Left ventricle myocardium superior (tissue), 1 donor: ENCODE data around the gene TTLL6. TPM values are rescaled to one million over a fixed set of nuclear protein-coding genes. Genes with fewer than 3 reads are reported as not detected.

Experiments used
- ATAC-seq: fragments of 200-7000 bp; cut with Tn5 transposase; one replicate; pipeline ENCODE4 v1.9.1; 2020; ENCODE audit warnings: mild to moderate bottlenecking, moderate library complexity
- DNase-seq: peaks from one replicate; pipeline ENCODE4 v3.0.0-alpha.2; 2020
- intact Hi-C: fragments of 100-400 bp; cut with micrococcal nuclease; formaldehyde crosslinking; loops from one replicate; pipeline ENCODE4 v1.11.0; 2022
- total RNA-seq: library from RNA; stranded (reverse); fragmentation: NEBNext Ultra II Directional; extraction: Animal tissue kit (Norgen Biotek cat#: 25700); gene quantifications from one replicate; pipeline ENCODE4 v1.2.1, GENCODE V29; 2021
- donor health status: DM: no; HTN: yes; CAD: no; lungs with severe emphysema.

The TTLL6 gene
- total RNA-seq, 1 donor from 2014 or later = not detected

- intact Hi-C loops = loop anchor here (10.0 kb wide), 1 partner anchor 66 kb away; no protein-coding TSS in a partner anchor
- DNase-seq = peak; percentile 55
- peak; percentile 22 for ATAC-seq
These were observed 88.5 kb downstream of the TTLL6 start, which contains the start of gene HOXB13 for GRCh38 chr17:48728232-48729231. HOXB13 (minus strand) TSS chr17:48728750; CDS start chr17:48728593, 157 bp downstream.

GRCh38 chr17:48727415-48728175 lies 89.4 kb downstream of the TTLL6 start:
- intact Hi-C loops = loop anchor here (10.0 kb wide), 1 partner anchor 67 kb away; no protein-coding TSS in a partner anchor
- ATAC-seq (no peak), DNase-seq (no peak)

- DNase-seq = no peak
- no peak for ATAC-seq
- intact Hi-C loops = loop anchor here (10.0 kb wide), 1 partner anchor 68 kb away; no protein-coding TSS in a partner anchor
These were observed 90.1 kb downstream of the TTLL6 start for GRCh38 chr17:48726916-48727286.

- no peak for DNase-seq
- intact Hi-C loops = loop anchor here (10.0 kb wide), 1 partner anchor 68 kb away; no protein-coding TSS in a partner anchor
- ATAC-seq = no peak
These were observed 90.7 kb downstream of the TTLL6 start for GRCh38 chr17:48726114-48726915.

GRCh38 chr17:48725288-48726064 lies 91.6 kb downstream of the TTLL6 start:
- DNase-seq (no peak), ATAC-seq (no peak)
- intact Hi-C loops = loop anchor here (10.0 kb wide), 1 partner anchor 69 kb away; no protein-coding TSS in a partner anchor

- no peak for ATAC-seq
- no peak for DNase-seq
- intact Hi-C loops = loop anchor here (10.0 kb wide), 1 partner anchor 70 kb away; no protein-coding TSS in a partner anchor
These were observed 92.1 kb downstream of the TTLL6 start for GRCh38 chr17:48725004-48725287.

- ATAC-seq = peak; percentile 89
- intact Hi-C loops = loop anchor here (10.0 kb wide), 1 partner anchor 70 kb away; no protein-coding TSS in a partner anchor
- DNase-seq = peak; percentile 90
These were observed 92.6 kb downstream of the TTLL6 start for GRCh38 chr17:48724251-48725003.

- intact Hi-C loops = loop anchor here (10.0 kb wide), 1 partner anchor 71 kb away; no protein-coding TSS in a partner anchor
- ATAC-seq (no peak), DNase-seq (no peak)
These were observed 93.4 kb downstream of the TTLL6 start for GRCh38 chr17:48723423-48724250.

GRCh38 chr17:48722915-48723422 lies 94.1 kb downstream of the TTLL6 start, which contains the start of gene PRAC2:
PRAC2 (plus strand) TSS chr17:48723185; CDS start chr17:48724411, 1,226 bp downstream.
- ATAC-seq = no peak
- DNase-seq = no peak
- intact Hi-C loops = loop anchor here (10.0 kb wide), 1 partner anchor 72 kb away; no protein-coding TSS in a partner anchor

GRCh38 chr17:48722201-48722907 lies 94.7 kb downstream of the TTLL6 start, which contains the start of gene PRAC1:
PRAC1 (minus strand) TSS chr17:48722518; CDS start chr17:48722392, 126 bp downstream.
- DNase-seq (no peak), ATAC-seq (no peak)
- intact Hi-C loops = loop anchor here (10.0 kb wide), 1 partner anchor 72 kb away; no protein-coding TSS in a partner anchor

GRCh38 chr17:48721009-48721402 lies 96.0 kb downstream of the TTLL6 start:
- intact Hi-C loops = loop anchor here (10.0 kb wide), 1 partner anchor 74 kb away; no protein-coding TSS in a partner anchor
- no peak for DNase-seq
- no peak for ATAC-seq

- intact Hi-C loops = loop anchor here (10.0 kb wide), 1 partner anchor 74 kb away; no protein-coding TSS in a partner anchor
- ATAC-seq = no peak
- DNase-seq = no peak
These were observed 96.6 kb downstream of the TTLL6 start for GRCh38 chr17:48720266-48721008.

GRCh38 chr17:48719642-48720265 lies 97.3 kb downstream of the TTLL6 start:
- DNase-seq (no peak), ATAC-seq (no peak)
- intact Hi-C loops = loop anchor here (10.0 kb wide), 1 partner anchor 75 kb away; no protein-coding TSS in a partner anchor
